HEK293T (cell line): ENCODE data around the gene ADAMTS8.

ENCODE experiments used
- ARNT ChIP-seq: fragments of 450-650 bp; IDR thresholded peaks from 2 replicates; pipeline ENCODE4 v1.6.1; 2017; ENCODE audit warnings: mild to moderate bottlenecking
- BHLHE40 ChIP-seq: fragments of 450-650 bp; IDR thresholded peaks from 2 replicates; pipeline ENCODE4 v1.6.1; 2016; ENCODE audit warnings: mild to moderate bottlenecking, moderate library complexity, borderline replicate concordance
- CTBP1 ChIP-seq: fragments of 450-650 bp; IDR thresholded peaks from 2 replicates; pipeline ENCODE4 v1.6.1; 2016; ENCODE audit warnings: borderline replicate concordance
- ELF4 ChIP-seq: fragments of 450-650 bp; IDR thresholded peaks from 2 replicates; pipeline ENCODE4 v1.6.1; 2017; ENCODE audit warnings: antibody characterized with exemption
- FOXA1 ChIP-seq: fragments of 450-650 bp; IDR thresholded peaks from 2 replicates; pipeline ENCODE4 v1.6.1; 2016; ENCODE audit warnings: mild to moderate bottlenecking
- FOXK2 ChIP-seq: fragments of 450-650 bp; IDR thresholded peaks from 2 replicates; pipeline ENCODE4 v1.6.1; 2016; ENCODE audit warnings: mild to moderate bottlenecking
- FOXM1 ChIP-seq: fragments of 450-650 bp; IDR thresholded peaks from 2 replicates; pipeline ENCODE4 v1.6.1; 2017; ENCODE audit warnings: mild to moderate bottlenecking, borderline replicate concordance
- HDGF ChIP-seq: fragments of 450-650 bp; IDR thresholded peaks from 2 replicates; pipeline ENCODE4 v1.6.1; 2017; ENCODE audit warnings: antibody characterized with exemption, borderline replicate concordance
- LEF1 ChIP-seq: fragments of 450-650 bp; IDR thresholded peaks from 2 replicates; pipeline ENCODE4 v1.6.1; 2017; ENCODE audit warnings: mild to moderate bottlenecking, borderline replicate concordance
- NFRKB ChIP-seq: fragments of 450-650 bp; IDR thresholded peaks from 2 replicates; pipeline ENCODE4 v1.6.1; 2016; ENCODE audit warnings: mild to moderate bottlenecking, moderate library complexity
- PKNOX1 ChIP-seq: fragments of 450-650 bp; IDR thresholded peaks from 2 replicates; pipeline ENCODE4 v1.6.1; 2016
- SP1 ChIP-seq: fragments of 450-650 bp; IDR thresholded peaks from 2 replicates; pipeline ENCODE4 v1.6.1; 2017
- SUZ12 ChIP-seq: fragments of 450-650 bp; IDR thresholded peaks from 2 replicates; pipeline ENCODE4 v1.6.1; 2016; ENCODE audit warnings: mild to moderate bottlenecking
- TARDBP ChIP-seq: fragments of 450-650 bp; IDR thresholded peaks from 2 replicates; pipeline ENCODE4 v1.6.1; 2016

- TF ChIP-seq SUZ12 (no peak), FOXM1 (no peak), TARDBP (no peak), CTBP1 (no peak), FOXK2 (no peak), HDGF (no peak), ARNT (no peak), ELF4 (no peak), BHLHE40 (no peak), NFRKB (no peak), SP1 (no peak), PKNOX1 (no peak), LEF1 (no peak), FOXA1 (no peak)
These were observed 7.8 kb upstream of the ADAMTS8 start for GRCh38 chr11:130436171-130436570.
